Measurements from ENCODE around the gene UNC5C.

UNC5C gene

DNA sequence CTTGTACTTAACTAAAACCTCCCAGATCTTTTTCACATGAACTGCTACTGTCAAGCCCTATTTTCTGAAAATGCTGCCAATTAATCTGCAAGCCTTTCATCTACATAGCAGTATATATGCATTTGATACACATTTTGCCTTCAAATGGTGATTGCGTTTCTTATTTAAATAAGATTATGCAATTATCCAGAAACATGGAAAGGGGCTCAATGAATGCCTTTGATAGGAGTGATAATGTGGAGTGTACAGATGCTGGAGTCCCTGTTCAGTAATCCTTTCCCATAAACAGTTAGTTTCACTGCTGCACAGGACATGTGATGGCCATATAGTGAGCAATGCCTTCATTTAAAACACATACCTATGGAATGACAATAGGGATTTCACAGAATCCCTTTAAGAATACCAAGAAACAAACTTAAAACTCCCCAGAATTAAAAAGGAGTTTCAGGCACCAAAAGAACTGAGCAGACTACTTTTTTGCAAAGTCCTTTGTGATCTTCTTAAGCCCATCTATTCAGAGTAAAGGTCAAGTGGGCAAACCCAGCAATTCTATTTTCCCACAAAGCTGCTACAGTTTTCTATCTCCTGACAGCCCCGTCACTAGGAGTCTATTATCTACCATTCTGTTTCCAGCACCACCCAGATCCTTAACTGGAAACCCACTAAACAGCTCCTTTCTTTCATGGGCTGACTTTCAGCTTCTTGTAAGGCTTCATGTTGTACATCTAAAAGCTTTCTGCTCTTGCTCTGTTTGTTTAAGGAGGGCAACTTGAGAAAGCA lies 120.3 kb downstream of the UNC5C start:
- TF ChIP-seq, protein P1, sequence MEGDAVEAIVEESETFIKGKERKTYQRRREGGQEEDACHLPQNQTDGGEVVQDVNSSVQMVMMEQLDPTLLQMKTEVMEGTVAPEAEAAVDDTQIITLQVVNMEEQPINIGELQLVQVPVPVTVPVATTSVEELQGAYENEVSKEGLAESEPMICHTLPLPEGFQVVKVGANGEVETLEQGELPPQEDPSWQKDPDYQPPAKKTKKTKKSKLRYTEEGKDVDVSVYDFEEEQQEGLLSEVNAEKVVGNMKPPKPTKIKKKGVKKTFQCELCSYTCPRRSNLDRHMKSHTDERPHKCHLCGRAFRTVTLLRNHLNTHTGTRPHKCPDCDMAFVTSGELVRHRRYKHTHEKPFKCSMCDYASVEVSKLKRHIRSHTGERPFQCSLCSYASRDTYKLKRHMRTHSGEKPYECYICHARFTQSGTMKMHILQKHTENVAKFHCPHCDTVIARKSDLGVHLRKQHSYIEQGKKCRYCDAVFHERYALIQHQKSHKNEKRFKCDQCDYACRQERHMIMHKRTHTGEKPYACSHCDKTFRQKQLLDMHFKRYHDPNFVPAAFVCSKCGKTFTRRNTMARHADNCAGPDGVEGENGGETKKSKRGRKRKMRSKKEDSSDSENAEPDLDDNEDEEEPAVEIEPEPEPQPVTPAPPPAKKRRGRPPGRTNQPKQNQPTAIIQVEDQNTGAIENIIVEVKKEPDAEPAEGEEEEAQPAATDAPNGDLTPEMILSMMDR (IDR thresholded peaks at IDR 0.05; ENCODE audit: low read depth, low read length, missing control alignments): no peak
- H3K4me3 ChIP-seq (replicated peaks; ENCODE audit: low read depth, low read length): no peak overlapping the region
- no peak for DNase-seq (ENCODE audit: extremely low read depth, low read depth)

DNA sequence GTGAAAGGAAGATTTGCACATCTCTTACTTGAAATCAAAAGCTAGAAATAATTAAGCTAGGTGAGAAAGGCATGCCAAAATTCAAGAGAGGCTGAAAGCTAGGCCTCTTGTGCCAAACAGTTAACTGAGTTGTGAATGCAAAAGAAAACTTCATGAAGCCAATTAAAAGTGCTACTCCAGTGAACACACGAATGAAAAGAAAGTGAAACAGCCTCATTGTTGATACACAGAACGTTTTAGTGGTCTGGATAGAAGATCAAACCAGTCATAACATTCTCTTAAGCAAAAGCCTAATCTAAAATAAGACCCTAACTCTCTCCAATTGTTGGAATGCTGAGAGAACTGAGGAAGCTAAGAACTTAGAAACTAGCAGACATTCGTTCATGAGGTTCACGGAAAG lies 122.3 kb downstream of the UNC5C start:
- no peak for DNase-seq (ENCODE audit: extremely low read depth, low read depth)
- TF ChIP-seq, protein P1 (IDR thresholded peaks at IDR 0.05; ENCODE audit: low read depth, low read length, missing control alignments): no peak
- no peak overlapping the region for H3K4me3 ChIP-seq (replicated peaks; ENCODE audit: low read depth, low read length)

DNA sequence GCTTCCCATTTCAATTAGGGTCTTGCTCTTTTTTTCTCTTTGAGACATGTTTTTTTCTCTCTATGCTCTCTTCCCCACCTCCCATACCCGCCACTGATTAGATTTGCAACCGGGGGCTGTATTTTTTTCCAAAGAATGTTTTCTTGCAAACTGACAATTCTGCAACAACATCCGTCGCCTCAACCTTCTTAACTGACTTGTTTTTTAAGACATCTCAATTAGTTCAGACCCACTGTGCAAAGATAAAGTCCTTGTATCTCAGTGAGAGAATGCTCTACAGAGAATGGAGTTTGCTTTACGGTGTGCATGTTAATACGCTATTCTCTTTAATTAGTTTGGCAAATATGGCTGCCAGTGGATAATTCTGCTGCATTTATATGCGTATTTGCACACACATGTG lies 126.3 kb downstream of the UNC5C start:
- H3K4me3 ChIP-seq (replicated peaks; ENCODE audit: low read depth, low read length): no peak overlapping the region
- TF ChIP-seq, protein P1 (IDR thresholded peaks at IDR 0.05; ENCODE audit: low read depth, low read length, missing control alignments): no peak
- DNase-seq (ENCODE audit: extremely low read depth, low read depth): no peak

DNA sequence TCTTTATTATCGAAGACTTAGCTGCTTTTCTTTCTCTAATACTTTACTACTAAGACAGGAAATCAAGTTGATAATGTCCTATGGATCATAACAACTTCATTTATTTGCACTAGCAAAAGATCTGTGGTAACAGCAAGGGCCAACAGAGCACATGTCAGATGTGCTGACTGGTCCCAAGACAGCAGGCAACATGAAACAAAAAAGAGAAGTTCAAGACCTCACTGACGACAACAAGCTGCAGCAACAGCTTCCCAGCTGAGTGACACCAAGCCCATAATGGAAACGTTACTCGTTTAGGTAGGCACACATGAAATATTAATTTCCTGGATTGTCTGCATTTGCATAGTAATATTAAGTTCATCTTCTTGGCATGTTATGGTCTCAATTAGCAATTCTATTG lies 126.9 kb downstream of the UNC5C start:
- no peak for DNase-seq (ENCODE audit: extremely low read depth, low read depth)
- no peak overlapping the region for H3K4me3 ChIP-seq (replicated peaks; ENCODE audit: low read depth, low read length)
- TF ChIP-seq, protein P1 (IDR thresholded peaks at IDR 0.05; ENCODE audit: low read depth, low read length, missing control alignments): no peak

DNA sequence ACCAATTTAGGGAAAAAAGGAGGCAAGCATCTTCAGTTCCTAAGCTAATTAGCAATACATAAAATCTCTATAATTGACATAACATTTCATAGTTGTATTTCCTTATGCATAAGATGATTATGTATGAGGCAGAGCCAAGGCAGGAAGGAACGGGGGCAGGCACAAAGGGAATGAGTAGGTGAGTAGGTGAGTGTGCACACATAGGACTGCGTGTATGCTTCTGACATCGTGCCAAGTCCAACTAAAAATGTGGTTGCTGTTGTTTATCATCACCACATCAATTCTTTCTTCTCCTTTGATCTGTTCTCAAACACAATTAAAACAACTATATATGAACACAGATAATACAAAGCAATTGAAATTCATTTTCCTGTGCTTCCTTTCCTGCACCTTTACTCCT lies 131.2 kb downstream of the UNC5C start:
- no peak for DNase-seq (ENCODE audit: extremely low read depth, low read depth)
- no peak overlapping the region for H3K4me3 ChIP-seq (replicated peaks; ENCODE audit: low read depth, low read length)
- TF ChIP-seq, protein P1 (IDR thresholded peaks at IDR 0.05; ENCODE audit: low read depth, low read length, missing control alignments): no peak

DNA sequence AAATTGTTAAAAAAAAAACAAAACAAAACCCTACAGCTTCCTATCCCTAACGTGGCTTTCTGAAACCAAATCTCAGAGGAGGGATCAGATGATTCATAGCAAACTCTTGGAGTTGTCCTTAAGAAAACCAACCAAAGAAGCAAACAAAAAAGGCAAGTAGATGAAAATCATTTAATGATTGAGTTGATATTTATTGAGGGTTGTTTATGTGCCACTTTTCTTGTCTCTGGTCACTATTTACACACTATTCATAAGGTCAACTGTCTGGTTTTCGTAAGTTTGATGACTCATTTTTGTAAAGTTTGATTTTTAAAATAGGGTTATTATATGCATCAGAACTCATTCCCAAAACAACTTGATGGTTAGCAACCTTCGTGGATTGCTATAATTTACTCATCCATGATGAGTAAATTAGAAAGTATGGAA lies 133.4 kb downstream of the UNC5C start:
- no peak for DNase-seq (ENCODE audit: extremely low read depth, low read depth)
- no peak overlapping the region for H3K4me3 ChIP-seq (replicated peaks; ENCODE audit: low read depth, low read length)
- TF ChIP-seq, protein P1 (IDR thresholded peaks at IDR 0.05; ENCODE audit: low read depth, low read length, missing control alignments): no peak
